ENCODE data around the gene LSM7.

Gene LSM7

GRCh38 chr19:2274931-2275535 lies 53.4 kb downstream of the LSM7 start:
- no peak for DNase-seq

DNA sequence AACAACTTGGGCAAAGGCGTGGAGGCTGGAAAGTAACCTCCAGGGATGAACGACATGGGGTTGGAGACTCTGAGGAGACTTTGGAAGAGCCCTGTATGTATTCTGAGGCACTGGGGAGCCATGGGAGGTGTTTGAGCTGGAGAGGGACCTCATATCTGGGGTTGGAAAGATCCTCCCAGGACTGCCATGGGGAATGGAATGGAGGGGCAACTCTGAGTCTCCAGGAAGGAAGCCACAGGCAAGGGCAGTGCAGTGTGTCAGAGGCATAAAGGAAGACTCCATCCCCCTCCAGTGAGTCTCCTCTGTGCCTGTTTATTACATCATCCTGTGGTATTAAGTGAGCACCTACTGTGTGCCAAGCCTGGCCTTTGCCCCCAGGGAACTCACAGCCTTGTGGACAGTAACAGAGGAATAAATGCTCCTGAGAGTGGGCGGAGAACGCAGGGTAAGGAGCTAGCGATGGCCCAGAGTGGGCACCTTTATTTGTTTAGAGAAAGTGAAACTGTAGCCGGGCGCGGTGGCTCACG lies 54.1 kb downstream of the LSM7 start:
- DNase-seq: no peak

GRCh38 chr19:2273356-2274184 lies 54.8 kb downstream of the LSM7 start:
- DNase-seq: no peak
